Measurements from ENCODE around the gene CD247.

CD247 gene

DNA sequence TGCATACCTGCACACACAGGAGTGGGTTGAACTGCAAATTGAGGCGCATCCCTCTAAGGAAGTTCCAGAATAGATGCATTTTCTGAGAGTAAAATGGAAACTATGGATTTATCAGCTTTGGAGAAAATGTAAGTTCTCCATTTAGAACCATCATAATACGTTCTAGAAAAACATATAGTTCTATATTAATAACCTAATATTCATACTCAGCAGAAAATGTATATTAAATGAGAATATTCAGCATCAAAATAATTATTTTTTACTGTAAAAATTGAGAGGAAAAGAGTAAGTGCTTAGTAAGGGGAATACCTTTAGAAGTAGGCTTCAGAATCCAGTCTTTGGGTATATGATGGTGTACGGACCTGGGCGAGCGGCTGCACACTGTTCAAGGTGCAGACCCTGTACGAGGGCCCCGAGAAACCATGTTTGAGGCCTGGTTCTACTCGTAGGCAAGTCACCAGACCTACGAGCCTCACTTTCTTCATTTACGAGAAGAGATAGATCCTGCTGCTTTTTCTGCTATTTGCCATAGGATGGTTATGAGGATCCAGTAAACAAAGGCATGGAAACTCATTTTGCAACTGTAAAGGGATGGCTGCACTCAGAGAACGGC, 6.8 kb downstream of the CD247 start:
- no peak for DNase-seq

DNA sequence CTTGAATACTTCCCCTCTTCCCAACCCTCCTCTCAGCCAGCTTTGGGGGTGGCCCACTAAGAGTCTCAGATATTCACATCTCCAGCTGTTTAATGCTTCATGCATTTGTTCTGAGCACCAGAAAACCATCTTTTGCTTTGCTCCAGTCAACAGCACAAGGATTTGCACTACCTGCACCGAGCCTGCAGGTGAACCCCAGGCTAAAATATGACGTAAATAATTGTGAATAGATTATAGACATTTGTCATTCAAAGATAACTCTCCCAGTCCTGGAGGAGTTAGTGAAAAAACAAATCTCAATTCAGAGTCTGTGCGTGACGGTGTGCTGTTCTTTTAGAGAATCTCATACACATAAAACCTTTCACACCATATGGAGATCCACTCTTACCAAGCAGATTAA, 7.4 kb downstream of the CD247 start:
- DNase-seq = no peak

DNA sequence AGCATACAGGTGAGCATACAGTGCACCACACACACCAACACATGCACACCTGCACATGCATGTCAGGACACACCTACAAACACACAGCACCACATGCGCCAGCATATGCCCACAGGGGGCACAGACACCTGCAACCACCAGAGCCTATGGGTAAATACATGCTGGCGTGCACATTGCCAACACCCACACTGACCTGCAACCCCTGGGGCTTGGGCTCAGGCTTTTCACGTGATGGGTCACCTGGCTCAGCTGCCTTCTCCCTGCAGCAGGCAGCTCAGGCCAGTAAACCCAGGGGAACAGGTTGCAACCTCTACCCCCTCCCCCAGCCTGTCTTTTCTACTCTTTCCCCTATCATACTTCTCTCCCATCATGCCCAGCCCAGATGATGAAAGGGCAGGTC, 8.1 kb downstream of the CD247 start:
- no peak for DNase-seq

DNA sequence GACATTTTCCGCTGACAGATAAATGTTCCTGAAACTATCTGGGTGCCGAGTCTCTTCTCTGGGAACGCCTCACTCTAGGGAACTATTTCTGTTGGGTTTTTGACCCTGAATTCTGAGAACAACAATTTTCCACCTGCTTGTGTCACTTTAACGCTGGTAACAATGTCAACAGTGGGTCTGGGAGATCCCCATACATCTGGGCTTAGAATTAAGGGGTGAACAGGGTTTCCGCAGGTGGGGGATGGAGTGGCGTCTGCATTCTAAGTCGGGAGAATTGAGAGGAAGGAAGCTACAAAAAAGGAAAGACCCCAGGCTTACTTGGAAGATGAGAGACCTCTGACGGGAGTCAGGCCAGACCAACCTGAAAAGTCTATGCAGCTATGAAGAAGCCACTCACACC, 8.7 kb downstream of the CD247 start:
- no peak for DNase-seq

DNA sequence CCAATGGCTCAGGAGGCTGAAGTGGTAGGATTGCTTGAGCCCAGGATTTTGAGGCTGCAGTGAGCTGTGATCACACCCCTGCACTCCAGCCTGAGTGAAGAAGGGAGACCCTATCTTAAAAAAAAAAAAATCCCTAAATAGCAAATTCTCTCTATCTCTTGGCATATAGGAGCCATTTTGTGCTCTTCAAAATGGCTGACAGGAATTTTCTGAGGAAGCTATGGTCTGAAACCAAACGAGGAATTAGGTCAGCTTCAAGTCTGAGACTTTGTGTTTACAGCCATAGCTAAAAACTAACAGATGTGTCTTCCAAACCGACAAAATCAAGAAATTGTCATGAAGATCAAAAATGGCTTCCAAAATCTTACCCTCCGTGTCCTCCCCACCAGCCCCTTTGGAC, 10.6 kb downstream of the CD247 start:
- no peak for DNase-seq

DNA sequence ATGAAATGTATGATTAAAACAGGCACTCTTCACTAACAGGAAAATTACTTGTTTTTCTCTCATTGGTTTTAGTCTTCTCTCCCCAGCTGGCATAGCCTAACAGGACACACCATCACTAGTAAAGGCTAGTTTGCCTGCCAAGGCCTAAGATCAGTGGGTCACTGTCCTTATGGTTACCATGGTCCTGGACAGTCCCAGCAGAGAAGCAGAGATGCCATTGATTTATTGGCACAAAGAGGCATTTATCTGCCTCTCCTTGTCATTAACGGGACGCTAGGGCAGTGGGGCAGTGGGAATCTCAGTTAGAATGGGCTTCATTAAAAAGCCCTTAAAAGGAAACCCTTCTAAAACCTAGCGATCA, 13.9 kb downstream of the CD247 start:
- DNase-seq = no peak

DNA sequence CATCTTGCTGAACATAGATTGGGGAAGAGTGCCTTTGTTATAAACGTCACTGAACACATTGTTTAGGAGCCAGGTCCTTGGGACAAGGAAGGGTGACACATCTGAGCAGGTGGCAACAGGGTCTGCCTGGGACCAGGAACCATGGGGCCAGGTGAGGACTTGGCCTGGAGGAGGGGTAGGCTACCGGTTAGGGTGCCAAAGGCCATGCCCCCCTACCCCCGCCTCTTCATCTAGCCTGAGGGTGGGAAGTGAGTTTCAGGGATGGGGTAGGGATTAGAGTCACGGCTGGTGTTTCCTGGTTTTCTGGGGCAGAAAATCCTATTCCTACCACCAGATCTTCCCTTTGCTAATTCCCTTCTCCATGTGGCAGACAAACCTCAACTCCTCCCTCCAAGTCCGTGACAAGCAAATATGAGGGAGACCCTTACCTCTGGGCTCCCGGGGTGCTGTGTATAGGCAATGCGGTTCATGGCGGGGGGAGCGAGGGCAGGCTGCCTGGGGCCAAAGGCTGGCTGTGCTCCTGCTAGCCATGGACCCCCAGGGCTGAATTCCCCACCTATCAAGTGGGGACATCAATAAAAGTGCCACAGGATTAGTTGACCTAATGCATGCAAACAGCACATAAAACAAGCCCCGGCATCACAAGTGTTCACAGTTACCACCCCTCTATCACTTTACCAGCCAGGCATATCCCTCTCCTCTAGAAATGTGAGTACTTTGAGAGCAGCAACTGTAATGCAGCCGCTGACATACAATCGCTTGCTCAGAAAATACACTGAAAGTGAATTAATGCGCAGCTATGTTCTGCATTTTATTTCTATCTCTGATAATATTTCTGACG, 14.5 kb downstream of the CD247 start:
- DNase-seq = no peak

DNA sequence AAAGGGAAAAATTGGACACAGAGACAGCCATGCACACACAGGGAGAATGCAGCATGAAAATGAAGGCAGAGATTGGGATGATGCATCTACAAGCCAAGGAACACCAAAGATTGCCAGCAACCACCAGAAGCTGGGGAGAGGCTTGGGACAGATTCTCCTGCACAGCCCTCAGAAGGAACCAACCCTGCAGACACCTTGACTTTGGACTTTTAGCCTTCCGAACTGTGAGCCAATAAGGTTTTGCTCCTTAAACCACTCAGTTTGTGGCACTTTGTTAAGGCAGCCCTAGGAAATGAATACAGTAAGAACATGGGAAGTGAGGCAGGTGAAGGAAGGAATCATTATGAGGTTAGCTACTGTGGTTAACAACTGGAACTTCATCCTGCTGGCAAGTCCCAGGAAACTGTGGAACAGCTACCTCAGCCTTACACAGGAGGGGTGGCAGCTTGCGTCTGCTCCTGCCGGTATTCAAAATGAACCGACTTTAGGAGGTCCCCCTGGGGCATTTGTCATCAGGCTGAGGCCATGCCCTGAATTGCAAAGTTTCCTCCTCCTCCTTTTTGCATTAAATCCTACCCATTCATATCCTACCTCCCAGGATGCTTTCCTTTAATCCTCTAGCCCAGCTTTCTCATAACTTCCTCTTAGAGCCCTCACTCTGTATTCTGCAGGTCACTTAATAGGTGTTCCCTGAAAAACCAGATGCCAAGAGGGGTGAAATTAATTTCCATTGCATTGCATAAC, 15.4 kb downstream of the CD247 start:
- DNase-seq = no peak

DNA sequence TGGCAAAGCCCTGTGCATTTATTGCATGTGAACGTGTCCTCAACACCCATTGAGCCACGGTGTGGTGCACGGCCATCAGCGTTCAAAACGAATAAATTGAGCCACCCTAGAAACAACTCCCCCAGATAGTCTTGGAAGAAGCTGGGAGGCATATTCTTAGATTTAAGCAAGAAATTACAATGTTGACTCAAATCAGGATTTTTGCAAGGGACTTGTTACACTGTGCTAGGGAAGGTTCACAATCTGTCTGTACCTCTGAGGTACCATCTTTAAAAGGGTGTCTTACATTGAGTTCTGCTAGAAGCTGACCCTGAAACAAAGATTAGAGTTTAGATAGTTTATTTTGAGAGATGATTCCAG, 16.2 kb downstream of the CD247 start:
- DNase-seq = no peak

DNA sequence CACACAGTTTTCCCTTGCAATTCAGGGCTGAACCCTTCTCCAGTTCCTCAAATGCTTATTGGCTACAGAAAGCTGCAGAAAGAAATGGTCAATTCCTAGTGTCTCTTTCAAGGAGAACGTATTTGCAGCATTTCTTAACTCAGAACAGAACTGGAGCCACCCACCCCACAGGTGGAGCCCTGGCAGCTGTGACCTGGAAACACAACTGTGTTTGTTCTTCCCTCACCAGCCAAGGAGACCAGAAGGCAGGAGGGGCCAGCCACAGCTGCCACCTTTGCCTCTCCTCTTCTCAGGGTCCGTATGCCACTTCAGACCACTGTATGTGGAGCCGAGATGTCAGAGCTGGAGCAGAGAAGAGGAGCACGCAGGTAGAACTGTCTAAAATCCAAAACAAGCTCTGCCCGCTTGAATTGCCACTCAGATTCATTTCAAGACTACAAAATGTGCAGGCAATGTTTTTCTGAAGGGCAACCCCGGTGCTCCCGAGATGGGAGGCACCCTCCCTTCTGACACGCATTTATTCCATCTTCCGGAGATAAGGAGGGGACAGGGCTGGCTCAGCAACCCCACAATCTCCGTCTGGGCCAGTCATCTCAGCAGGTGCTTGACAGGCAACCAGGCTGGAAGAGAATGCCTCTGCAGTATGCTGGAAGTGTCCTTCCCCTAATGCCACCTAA, 16.7 kb downstream of the CD247 start:
- DNase-seq = no peak

DNA sequence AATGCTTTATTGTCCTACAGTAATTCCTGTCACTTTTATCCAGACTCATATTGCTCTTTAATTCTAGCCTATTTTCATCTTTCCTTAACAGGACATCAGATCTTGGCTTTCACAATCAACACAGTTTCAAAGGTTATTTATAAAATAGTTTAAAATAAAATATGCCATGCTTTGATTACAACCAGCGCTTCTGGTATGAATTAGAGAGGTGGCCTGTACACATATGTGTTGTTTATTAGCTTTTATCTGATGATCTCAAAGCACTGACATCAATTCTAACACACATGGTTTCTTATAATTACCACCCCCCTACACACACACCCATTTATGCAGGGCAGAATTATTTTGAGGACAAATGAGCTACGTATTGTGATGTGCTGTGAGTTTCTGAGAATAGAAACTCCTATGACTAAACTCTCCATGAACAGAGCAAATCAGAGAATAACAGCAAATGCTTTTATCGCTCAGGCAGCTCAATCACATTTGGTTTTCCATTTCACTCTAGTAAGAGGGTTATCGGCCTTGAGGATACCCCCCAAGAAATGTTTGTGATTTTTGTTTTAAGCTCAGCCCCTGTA, 18.0 kb downstream of the CD247 start:
- no peak for DNase-seq

DNA sequence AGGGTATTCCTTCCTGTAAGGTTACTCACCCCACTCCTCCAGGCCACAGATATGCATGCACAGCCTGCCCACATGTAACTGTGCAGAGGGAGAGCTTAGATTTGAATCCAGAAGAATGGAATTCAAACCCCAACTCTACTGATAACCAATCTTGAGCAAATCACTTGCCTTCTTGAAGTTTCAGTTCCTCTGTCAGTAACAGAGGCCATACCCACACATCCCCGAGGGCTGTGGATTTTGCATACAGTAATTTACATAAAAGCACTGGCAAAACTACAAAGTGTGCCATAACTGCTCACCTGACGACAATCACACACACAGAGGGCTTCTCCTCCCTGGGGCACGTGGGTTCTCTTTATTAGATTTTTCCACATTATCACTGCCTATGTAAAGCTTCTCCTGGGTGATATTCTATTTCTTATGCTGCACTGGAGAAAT, 18.6 kb downstream of the CD247 start:
- DNase-seq = no peak

DNA sequence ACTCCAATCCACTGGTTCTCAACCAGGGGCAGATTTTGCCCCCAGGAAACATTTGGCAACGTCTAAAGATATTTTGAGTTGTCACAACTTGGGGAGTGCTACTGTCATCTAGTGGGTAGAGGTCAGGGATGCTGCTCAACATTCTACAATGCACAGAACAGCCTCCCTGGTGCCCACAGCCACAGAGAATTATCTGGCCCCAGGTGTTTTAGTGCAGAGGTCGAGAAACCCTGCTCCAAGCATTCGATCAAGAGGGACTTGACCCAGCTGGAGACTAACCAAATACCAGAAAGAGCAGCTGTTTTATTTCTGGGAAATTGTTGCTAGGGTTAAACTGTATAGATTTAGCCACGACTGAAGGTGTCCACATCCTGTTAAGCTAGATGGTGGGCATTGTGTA, 19.2 kb downstream of the CD247 start:
- no peak for DNase-seq

DNA sequence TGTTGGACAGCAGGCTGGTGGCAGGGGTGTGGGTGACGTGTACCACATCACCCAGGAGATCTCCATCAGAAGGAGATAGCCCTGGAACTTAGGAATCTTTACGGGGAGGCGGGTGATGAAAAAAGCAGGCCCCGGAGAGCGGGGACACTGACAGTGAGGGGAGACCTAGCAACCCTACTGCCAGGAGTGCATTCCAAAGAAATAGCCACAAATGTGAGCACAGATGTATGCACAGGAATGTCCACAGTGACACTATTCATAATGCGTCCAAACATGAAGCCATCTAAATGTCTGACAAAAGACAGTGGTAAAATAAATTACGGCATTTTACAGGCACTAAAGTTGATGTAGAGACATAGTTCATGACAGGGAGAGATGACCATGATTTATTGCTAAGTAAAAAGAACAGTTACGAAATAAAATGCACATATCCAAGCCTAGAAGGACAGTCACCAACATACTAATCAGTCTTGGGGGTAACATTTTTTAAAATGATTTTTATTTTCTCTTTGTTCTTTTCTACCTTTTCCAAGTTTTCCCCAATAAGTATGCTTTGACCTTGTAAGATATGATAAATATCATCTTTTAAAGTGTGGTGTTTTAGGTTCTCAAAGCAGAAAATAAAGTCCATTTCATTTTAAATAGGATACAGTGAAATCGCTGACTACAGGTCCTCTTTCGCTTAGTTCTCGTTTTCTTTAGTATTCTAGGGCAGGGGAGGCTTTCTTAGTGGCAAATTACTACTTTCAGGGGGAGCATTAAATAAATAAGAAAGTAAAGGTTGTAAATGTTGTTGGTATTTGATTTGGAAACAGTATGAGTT, 21.3 kb downstream of the CD247 start:
- no peak for DNase-seq

DNA sequence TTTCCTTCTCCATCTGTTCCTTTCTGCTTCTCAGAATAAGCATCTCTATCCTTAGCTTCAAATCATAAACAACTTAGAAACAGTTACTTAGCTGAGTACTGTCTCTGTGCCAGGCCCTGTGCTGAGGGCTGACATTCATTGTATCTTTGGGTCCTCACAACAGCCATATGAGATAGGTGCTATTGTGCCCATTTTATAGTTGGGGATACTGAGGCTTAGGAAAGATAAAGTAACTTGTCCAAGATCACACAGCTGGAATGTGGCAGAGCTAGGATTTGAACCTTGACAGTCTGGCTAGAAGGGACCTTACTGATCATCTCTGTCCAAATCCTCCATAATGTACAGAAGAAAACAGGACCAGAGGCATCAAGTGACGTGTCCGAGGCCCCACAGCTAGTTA, 25.0 kb downstream of the CD247 start:
- no peak for DNase-seq

DNA sequence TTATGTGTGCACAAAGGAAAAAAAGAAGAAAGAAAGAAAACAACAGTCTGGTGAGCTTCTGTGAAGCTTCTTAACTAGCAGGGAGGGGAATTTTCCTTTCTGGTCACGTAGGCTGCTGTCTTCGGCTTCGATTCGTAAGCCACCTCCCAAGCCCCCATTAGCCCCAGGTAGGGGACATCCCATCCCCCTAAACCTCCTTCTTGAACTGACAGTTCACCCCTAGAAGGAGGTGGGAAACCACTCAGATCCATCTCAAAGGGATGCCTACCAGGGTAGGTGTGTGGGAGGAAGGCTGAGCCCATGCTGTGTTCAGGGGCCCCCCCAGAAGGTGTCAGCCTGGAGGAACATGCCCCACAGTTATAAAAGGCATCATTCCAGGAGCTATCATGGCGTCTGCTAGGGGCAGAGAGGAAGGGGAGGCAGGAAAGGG, 25.8 kb downstream of the CD247 start:
- no peak for DNase-seq

DNA sequence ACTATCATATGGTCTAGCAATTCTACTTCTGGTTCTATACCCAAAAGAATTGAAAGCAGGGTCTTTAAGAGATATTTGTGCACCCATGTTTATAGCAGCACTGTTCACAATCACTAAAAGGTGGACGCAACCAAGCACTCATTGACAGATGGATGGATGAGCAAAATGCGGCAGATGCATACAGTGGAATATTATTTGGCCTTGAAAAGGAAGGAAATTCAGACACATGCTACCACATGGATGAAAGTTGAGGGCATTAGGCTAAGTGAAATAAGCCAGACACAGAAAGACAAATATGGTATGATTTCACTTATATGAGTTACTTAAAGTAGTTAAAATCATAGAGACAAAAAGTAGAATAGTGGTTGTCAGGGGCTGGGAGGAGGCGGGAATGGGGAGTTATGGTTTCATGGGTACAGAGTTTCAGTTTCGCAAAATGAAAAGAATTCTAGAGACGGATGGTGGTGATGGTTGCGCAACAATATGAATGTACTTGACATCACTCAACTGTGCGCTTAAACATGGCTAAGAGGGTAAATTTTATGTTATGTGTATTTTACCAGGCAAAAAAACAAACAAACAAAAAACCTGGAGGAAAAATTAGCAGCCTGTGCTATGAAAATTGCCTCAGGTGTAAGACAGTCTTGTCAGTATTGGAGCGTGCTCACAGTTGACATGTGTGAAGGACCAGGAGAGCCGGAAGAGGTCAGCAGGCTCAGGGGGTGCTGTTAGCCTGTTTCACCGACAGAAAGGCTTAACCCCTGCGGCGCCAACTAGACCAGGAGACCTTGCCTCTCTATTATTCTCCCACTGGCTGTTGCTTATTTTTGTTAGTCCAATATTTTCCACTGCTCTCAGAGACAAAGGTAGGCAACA, 26.5 kb downstream of the CD247 start:
- DNase-seq = no peak

DNA sequence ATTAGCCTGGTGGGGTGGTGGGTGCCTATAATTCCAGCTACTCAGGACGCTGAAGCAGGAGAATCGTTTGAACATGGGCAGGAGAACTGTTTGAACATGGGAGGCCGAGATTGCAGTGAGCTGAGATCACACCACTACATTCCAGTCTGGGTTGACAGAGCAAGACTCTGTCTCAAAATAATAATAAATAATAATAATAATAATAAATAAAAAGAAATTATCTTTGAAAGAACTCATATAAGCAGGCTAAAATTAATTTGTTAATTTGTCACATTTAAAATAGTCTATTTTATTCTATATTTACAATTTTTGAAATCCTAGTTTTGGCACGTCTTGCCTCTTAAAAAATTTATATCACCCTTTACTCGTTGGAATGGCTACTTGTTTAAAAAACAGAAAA, 27.6 kb downstream of the CD247 start:
- no peak for DNase-seq

DNA sequence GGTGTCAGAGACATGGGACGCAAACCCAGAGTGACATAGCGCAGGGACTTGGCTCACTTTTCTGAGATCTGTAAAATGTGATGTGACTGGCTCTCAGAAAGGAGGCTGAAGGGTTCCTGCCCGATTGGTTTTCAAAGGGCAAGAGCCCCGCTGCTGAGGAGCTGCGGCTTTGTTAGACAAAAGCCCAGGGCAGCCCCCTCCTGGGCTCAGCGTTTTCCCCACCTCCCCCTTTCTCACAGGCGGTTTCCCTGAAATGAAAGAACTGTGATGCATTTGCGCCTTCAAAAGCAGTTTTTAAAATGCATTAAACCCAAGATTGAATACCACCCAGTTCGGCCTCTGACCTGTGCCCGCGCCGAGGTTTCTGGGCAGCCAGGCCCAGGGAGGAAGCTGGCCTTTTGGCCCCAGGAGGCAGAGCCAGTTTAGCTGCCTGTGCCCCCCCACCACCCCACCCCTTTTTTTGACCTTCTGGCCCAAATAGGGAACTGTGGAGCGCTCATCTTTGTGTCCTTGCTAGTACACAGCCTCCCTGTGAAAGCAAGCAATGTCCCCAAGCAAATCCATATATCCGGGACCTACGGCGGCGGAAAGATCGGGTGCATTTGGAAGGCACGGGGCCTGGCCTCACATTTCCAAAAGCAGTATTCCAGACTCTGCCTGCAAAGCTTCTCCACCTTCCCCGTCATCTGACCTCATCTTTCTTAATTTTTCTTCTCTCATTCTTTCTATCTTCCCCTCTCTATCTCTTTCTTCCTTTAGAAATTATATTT, 28.6 kb downstream of the CD247 start:
- no peak for DNase-seq

DNA sequence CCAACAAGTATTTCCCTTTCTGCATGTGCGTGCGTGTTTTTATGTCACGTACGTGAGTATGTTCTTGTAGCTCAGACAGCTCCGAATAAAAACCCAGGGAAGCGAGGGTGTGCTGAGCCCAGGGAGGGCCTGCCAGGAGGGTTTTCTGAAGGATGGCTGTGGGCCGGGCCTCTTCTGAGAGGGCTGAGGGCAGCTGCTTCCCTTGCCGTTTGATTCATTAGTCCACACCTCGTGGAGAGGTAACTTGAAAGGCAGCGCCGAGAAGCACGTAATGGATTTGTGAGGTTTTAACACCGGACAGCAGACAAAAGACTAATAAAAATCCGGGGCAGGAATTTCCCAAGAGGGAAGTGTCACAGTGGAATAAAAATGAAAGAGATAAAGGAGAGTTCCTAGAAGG, 29.5 kb downstream of the CD247 start:
- DNase-seq = no peak

Measured in NCI-H1092 treated with DMSO at 0.1 percent for 48 hours (cell line).